HEK293 (cell line): ENCODE results near the gene KRT81.
A peak's percentile ranks its signal among the peaks of the same experiment; 100 is the strongest.
"Not testable (repeated sequence)": the region's sequence is repeated elsewhere in the genome, so short reads cannot be mapped to it uniquely, and the experiment has no call there.

ENCODE experiments used
- CTCF ChIA-PET: fragments of 350-600 bp; formaldehyde crosslinking; extraction: SDS; loops from one replicate; lab custom pipeline; 2021; ENCODE audit warnings: antibody characterized with exemption; lab: Yijun Ruan, JAX
- POLR2A ChIA-PET: fragments of 300-600 bp; formaldehyde crosslinking; extraction: SDS; loops from one replicate; lab custom pipeline; 2020; ENCODE audit warnings: antibody characterized with exemption, inconsistent platforms; lab: Yijun Ruan, JAX
- H3K27ac ChIP-seq: fragments of 200-500 bp; sonication (Bioruptor generic); 2 replicates; pipeline ENCODE4 v1.5.1; 2014; ENCODE audit warnings: low read depth, low read length, control low read depth, inconsistent platforms; ENCODE audit errors: extremely low read depth
- H3K36me3 ChIP-seq, 2 experiments: fragments of 200-500 bp in 1 of 2; sonication (Bioruptor generic) in 1 of 2; 1 replicate in 1 of 2; 2 replicates in 1 of 2; pipeline ENCODE4 v1.5.1; 2014 to 2017; ENCODE audit warnings: inconsistent platforms in 2 of 2, low read length in 2 of 2; ENCODE audit not compliant: control insufficient read depth in 2 of 2, insufficient read depth in 1 of 2
- H3K4me1 ChIP-seq: fragments of 200-500 bp; sonication (Bioruptor generic); 2 replicates; pipeline ENCODE4 v1.5.1; 2014; ENCODE audit warnings: mild to moderate bottlenecking, low read length, inconsistent platforms; ENCODE audit not compliant: control insufficient read depth, insufficient read depth
- H3K4me3 ChIP-seq: 2 replicates; pipeline ENCODE4 v1.5.1; 2011; ENCODE audit warnings: low read depth, mild to moderate bottlenecking, control low read depth, low read length, moderate library complexity
- H3K9me3 ChIP-seq: fragments of 200-500 bp; sonication (Bioruptor generic); 2 replicates; pipeline ENCODE4 v1.5.1; 2014; ENCODE audit warnings: low read depth, low read length, inconsistent platforms; ENCODE audit not compliant: control insufficient read depth, insufficient read depth
- AEBP2 ChIP-seq: fragments of 450-650 bp; formaldehyde crosslinking; IDR thresholded peaks from 2 replicates; pipeline ENCODE4 v1.5.1; 2016; ENCODE audit warnings: missing biosample characterization, missing genetic modification characterization, borderline replicate concordance
- CTCF ChIP-seq: fragments of 450-650 bp; formaldehyde crosslinking; IDR thresholded peaks from 2 replicates; pipeline ENCODE4 v1.5.1; 2016; ENCODE audit warnings: missing biosample characterization, missing genetic modification characterization
- GLIS2 ChIP-seq: fragments of 450-650 bp; formaldehyde crosslinking; IDR thresholded peaks from 2 replicates; pipeline ENCODE4 v1.5.1; 2016; ENCODE audit warnings: missing biosample characterization, missing genetic modification characterization
- HOXC10 ChIP-seq: sonication (generic); formaldehyde crosslinking; IDR thresholded peaks from 2 replicates; pipeline ENCODE4 v1.8.1; 2023; ENCODE audit warnings: mild to moderate bottlenecking, missing genetic modification reagents
- IKZF3 ChIP-seq: fragments of 450-650 bp; IDR thresholded peaks from 2 replicates; pipeline ENCODE4 v1.5.0; 2018; ENCODE audit warnings: missing biosample characterization, mild to moderate bottlenecking, missing genetic modification characterization, moderate library complexity
- SCRT2 ChIP-seq: fragments of 450-650 bp; formaldehyde crosslinking; IDR thresholded peaks from 2 replicates; pipeline ENCODE4 v1.5.1; 2016; ENCODE audit warnings: missing biosample characterization, missing genetic modification characterization
- SP2 ChIP-seq: fragments of 450-650 bp; formaldehyde crosslinking; IDR thresholded peaks from 2 replicates; pipeline ENCODE4 v1.5.1; 2016; ENCODE audit warnings: missing biosample characterization, missing genetic modification characterization
- TSHZ1 ChIP-seq: fragments of 450-650 bp; formaldehyde crosslinking; IDR thresholded peaks from 2 replicates; pipeline ENCODE4 v1.5.1; 2016; ENCODE audit warnings: missing biosample characterization, missing genetic modification characterization, borderline replicate concordance
- YY1 ChIP-seq: fragments of 450-650 bp; formaldehyde crosslinking; IDR thresholded peaks from 2 replicates; pipeline ENCODE4 v1.5.1; 2018; ENCODE audit warnings: missing biosample characterization, missing genetic modification characterization
- ZBTB1 ChIP-seq: fragments of 450-650 bp; formaldehyde crosslinking; IDR thresholded peaks from 2 replicates; pipeline ENCODE4 v1.5.1; 2016; ENCODE audit warnings: missing biosample characterization, missing genetic modification characterization
- ZNF155 ChIP-seq: fragments of 450-650 bp; formaldehyde crosslinking; IDR thresholded peaks from 2 replicates; pipeline ENCODE4 v1.5.1; 2016; ENCODE audit warnings: missing biosample characterization, missing genetic modification characterization
- ZNF248 ChIP-seq: fragments of 450-650 bp; formaldehyde crosslinking; IDR thresholded peaks from 2 replicates; pipeline ENCODE4 v1.5.1; 2017; ENCODE audit warnings: missing biosample characterization, missing genetic modification characterization
- ZNF266 ChIP-seq: fragments of 450-650 bp; formaldehyde crosslinking; IDR thresholded peaks from 2 replicates; pipeline ENCODE4 v1.5.1; 2016; ENCODE audit warnings: missing biosample characterization, missing genetic modification characterization, low read depth
- ZNF280C ChIP-seq: fragments of 450-650 bp; formaldehyde crosslinking; IDR thresholded peaks from 2 replicates; pipeline ENCODE4 v1.5.1; 2016; ENCODE audit warnings: missing biosample characterization, missing genetic modification characterization
- ZNF335 ChIP-seq: fragments of 450-650 bp; formaldehyde crosslinking; conservative IDR thresholded peaks from 2 replicates; pipeline ENCODE4 v1.5.1; 2016; ENCODE audit warnings: missing biosample characterization, missing genetic modification characterization
- ZNF501 ChIP-seq: fragments of 450-650 bp; formaldehyde crosslinking; IDR thresholded peaks from 2 replicates; pipeline ENCODE4 v1.5.1; 2016; ENCODE audit warnings: missing biosample characterization, missing genetic modification characterization
- ZNF621 ChIP-seq: fragments of 450-650 bp; formaldehyde crosslinking; IDR thresholded peaks from 2 replicates; pipeline ENCODE4 v1.5.1; 2017; ENCODE audit warnings: missing biosample characterization, missing genetic modification characterization
- ZNF677 ChIP-seq: fragments of 450-650 bp; IDR thresholded peaks from 2 replicates; pipeline ENCODE4 v1.5.0; 2018; ENCODE audit warnings: missing biosample characterization, mild to moderate bottlenecking, missing genetic modification characterization, moderate library complexity

The KRT81 gene

GRCh38 chr12:52252175-52252615 lies 39.1 kb downstream of the KRT81 start:
- H3K4me3 ChIP-seq, POLR2A ChIA-PET, H3K9me3 ChIP-seq, H3K27ac ChIP-seq, H3K4me1 ChIP-seq, H3K36me3 ChIP-seq: not testable (repeated sequence)
- CTCF ChIA-PET = interaction anchor here (0.6 to 3.3 kb wide), 17 partner anchors 8 to 1547 kb away, joined by 3 to 18 read pairs (median 3); no protein-coding TSS in a partner anchor
- TF ChIP-seq CTCF (tag by site-specific recombination) = peak; percentile 25; the same call in 1 of the 2 replicates

- Histone ChIP-seq H3K27ac (no peak overlapping the region), H3K36me3 (no peaks in the 10 kb centered on the region), H3K4me3 (no peak overlapping the region), H3K9me3 (no peaks in the 10 kb centered on the region), H3K4me1 (peaks cover 11% of the 10 kb centered on the region; the same call in 1 of the 2 replicates)
- CTCF ChIA-PET = interaction anchor here (0.6 to 3.3 kb wide), 19 partner anchors 9 to 1546 kb away, joined by 3 to 18 read pairs (median 4); no protein-coding TSS in a partner anchor
- TF ChIP-seq ZNF280C (tag by site-specific recombination) (no peak), SCRT2 (tag by site-specific recombination) (peak; percentile 42; the same call in 1 of the 2 replicates)
- POLR2A ChIA-PET = no interaction called here
These were observed 39.8 kb downstream of the KRT81 start for GRCh38 chr12:52251367-52252051.

- Histone ChIP-seq H3K9me3 (no peaks in the 10 kb centered on the region), H3K4me1 (peaks cover 11% of the 10 kb centered on the region; the same call in 1 of the 2 replicates), H3K4me3 (no peak overlapping the region), H3K27ac (no peak overlapping the region), H3K36me3 (no peaks in the 10 kb centered on the region)
- ChIA-PET CTCF (interaction anchor here (0.5 to 3.3 kb wide), 9 partner anchors 12 to 1473 kb away, joined by 3 to 18 read pairs (median 5); no protein-coding TSS in a partner anchor), POLR2A (no interaction called here)
- no peak for TF ChIP-seq ZNF677
- no peak for TF ChIP-seq HOXC10 (CRISPR knock-in tag)
- TF ChIP-seq TSHZ1 = no peak
- TF ChIP-seq ZNF501 (tag by site-specific recombination) = no peak
- no peak for TF ChIP-seq ZNF335 (tag by site-specific recombination)
- no peak for TF ChIP-seq ZNF155 (tag by site-specific recombination)
- no peak for TF ChIP-seq GLIS2 (tag by site-specific recombination)
- TF ChIP-seq YY1 (tag by site-specific recombination) = no peak
- TF ChIP-seq SP2 (tag by site-specific recombination) = no peak
- TF ChIP-seq ZBTB1 (tag by site-specific recombination) = no peak
- TF ChIP-seq IKZF3 = no peak
- TF ChIP-seq AEBP2 (tag by site-specific recombination) = no peak
- no peak for TF ChIP-seq ZNF621 (tag by site-specific recombination)
- TF ChIP-seq ZNF248 = no peak
- no peak for TF ChIP-seq ZNF266 (tag by site-specific recombination)
These were observed 41.0 kb downstream of the KRT81 start for GRCh38 chr12:52250048-52250990.
